ENCODE measurements around the gene DLEC1.
A peak's percentile ranks its signal among the peaks of the same experiment; 100 is the strongest.

The DLEC1 gene, protein sequence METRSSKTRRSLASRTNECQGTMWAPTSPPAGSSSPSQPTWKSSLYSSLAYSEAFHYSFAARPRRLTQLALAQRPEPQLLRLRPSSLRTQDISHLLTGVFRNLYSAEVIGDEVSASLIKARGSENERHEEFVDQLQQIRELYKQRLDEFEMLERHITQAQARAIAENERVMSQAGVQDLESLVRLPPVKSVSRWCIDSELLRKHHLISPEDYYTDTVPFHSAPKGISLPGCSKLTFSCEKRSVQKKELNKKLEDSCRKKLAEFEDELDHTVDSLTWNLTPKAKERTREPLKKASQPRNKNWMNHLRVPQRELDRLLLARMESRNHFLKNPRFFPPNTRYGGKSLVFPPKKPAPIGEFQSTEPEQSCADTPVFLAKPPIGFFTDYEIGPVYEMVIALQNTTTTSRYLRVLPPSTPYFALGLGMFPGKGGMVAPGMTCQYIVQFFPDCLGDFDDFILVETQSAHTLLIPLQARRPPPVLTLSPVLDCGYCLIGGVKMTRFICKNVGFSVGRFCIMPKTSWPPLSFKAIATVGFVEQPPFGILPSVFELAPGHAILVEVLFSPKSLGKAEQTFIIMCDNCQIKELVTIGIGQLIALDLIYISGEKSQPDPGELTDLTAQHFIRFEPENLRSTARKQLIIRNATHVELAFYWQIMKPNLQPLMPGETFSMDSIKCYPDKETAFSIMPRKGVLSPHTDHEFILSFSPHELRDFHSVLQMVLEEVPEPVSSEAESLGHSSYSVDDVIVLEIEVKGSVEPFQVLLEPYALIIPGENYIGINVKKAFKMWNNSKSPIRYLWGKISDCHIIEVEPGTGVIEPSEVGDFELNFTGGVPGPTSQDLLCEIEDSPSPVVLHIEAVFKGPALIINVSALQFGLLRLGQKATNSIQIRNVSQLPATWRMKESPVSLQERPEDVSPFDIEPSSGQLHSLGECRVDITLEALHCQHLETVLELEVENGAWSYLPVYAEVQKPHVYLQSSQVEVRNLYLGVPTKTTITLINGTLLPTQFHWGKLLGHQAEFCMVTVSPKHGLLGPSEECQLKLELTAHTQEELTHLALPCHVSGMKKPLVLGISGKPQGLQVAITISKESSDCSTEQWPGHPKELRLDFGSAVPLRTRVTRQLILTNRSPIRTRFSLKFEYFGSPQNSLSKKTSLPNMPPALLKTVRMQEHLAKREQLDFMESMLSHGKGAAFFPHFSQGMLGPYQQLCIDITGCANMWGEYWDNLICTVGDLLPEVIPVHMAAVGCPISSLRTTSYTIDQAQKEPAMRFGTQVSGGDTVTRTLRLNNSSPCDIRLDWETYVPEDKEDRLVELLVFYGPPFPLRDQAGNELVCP (N-terminal part only)

DNA sequence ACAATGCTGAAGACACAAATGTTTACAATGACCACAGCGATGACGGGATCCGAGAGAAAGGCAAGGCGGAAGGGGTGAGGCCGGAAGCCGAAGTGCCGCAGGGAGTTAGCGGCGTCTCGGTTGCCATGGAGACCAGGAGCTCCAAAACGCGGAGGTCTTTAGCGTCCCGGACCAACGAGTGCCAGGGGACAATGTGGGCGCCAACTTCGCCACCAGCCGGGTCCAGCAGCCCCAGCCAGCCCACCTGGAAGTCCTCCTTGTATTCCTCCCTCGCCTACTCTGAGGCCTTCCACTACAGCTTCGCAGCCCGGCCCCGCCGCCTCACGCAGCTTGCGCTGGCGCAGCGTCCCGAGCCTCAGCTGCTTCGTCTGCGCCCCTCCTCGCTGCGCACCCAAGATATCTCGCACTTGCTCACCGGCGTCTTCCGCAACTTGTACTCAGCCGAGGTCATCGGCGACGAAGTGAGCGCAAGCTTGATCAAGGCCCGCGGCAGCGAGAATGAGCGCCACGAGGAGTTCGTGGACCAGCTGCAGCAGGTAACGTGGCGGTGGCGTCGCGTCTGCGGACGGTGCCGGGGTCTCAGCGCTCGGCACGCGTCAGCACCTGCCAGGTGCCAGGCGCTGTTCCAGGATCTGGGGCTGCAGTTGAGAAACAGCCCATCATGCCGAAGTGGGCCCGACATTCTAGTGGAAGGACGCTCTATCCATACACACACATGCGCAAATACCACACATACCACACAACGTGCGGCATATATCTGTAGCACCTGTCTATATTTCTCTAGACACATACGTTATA, at the start of gene DLEC1:
Gene DLEC1, plus strand, starts transcription at position 108 of the 798 bp plus-strand sequence. Its CDS starts 18 bp downstream, at position 126.
- peak; percentile 52 for DNase-seq (ENCODE audit: low spot score)

DNA sequence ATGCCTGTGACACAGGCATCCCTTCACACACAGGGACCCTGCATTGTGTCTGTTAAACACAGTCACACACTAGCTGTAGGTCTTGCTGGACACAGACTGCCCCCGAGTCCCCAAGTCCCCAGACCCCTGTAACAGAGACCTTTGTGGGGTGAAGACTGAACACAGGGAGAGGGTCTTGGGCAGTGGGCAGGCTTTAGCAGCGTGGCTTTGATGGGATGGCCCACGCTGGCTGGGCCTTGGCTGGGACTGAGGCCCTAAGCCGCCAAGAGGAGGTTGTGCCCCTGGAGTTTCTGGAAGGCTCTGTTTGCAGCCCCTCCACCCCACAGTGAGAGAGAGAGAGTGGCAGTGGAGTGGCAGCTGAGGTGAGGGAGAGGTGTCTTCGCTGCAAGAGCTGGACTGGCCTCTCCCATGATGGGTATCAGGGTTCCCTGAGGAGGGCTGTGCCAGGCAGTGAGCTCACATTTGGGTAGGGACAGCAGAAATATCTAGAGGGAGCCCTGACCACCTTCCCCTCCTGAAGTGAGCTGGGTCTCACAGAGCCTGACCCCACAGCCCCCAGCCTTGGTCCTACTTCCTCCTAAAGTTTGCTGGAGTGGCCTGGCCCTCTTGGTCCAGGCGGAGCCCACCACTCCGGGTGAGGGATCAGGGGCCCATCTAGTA, 49.1 kb upstream of the DLEC1 start:
- DNase-seq (ENCODE audit: low spot score), result no peak

DNA sequence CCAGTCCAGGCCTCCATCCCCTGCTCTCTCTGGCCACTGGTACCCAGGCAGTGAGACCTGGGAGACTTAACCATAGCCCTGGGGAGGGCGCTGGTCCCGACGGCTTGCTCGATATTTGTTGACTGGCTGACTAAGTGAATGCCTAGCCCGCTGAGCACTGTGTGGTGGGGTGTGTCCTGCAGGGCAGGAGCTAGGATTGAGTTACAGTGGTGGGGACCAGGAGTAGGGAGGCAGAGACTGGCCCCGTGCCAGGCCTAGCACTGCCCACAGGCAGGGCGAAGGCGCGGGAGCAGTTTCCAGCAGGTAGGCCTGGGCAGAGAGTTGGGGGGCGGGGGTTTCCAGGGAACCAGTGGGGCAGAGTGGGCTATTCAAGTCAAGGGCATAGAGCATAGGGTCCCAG, 48.5 kb upstream of the DLEC1 start, which contains the start of gene VILL:
Gene VILL, plus strand, starts transcription at position 260 of the 400 bp plus-strand sequence. CDS start 2,887 bp downstream, outside the sequence.
- no peak for DNase-seq (ENCODE audit: low spot score)

DNA sequence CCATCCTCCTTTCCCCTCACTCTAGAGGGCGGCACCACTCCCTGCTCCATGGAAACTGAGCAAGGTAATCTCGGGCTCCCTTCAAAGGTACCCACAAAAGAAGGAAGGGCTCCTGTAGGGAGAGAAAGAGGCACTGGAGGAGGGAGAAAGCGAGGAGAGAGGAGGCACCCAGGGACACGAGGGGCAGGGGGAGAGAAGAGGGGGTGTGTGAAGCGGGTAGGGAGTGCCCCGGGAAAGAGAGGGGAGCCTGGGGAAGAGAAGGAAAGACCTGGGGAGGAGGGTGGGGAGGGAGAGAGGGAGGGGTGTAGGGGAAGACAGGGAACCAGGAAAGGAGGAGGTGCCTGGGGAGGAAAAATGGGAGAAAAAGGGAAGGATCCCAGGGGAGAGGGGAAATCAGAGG, 47.9 kb upstream of the DLEC1 start:
- DNase-seq (ENCODE audit: low spot score), result no peak

DNA sequence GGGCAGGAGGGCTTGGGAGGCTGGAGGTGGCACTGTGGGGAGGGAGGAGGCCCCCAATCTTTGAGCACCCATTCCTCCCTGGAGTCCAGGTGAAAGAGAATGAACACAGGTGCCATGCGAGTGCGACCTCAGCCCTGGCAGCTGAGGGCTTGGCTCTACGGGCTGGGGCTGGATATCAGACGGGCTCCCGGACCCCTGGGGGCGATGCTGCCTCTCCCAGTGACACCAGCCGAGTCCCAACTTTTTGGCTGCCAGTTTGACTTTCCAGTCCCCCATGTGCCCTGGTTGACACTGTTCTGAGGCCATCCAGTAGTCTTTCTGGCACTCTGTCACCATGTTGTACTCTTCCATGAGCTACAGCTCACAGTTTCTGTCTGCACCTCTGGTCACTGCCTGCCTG, 47.2 kb upstream of the DLEC1 start:
- no peak for DNase-seq (ENCODE audit: low spot score)

DNA sequence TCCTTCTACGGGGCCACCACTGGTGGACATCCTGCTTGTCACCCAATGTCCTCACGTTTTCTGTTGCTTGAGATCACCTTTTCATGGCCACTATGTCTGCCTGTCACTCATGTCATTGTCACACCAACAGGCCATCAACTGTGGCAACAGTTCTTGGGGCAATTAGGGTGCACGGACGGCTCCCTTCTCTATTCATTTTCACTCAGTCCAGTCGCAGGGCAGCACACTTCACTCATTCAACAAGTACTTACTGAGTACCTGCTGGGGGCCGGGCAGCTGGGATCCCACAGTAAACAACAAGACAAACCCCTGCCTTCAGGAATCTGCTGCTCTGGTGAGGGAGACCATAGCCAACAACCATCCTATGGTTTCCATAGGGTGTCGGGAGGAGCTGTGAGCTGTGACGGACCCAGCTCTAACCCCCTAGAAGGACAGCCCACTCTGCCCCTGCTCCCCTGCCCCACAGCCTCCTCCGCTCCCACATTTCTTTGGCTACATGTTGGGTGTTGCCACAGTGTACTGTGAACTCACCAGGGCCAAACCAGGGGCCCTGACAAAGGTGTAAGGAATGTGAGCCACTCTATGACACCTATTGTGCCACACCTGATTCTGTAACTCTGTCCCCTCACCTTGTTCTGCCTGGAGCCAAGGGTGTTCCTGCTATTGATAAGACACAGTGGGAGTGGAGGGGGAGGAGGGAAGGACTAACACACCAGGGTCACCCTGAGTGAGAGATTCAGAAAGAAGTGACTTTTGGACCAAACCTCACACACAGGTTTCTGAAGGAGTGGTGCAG, 46.5 kb upstream of the DLEC1 start:
- no peak for DNase-seq (ENCODE audit: low spot score)

DNA sequence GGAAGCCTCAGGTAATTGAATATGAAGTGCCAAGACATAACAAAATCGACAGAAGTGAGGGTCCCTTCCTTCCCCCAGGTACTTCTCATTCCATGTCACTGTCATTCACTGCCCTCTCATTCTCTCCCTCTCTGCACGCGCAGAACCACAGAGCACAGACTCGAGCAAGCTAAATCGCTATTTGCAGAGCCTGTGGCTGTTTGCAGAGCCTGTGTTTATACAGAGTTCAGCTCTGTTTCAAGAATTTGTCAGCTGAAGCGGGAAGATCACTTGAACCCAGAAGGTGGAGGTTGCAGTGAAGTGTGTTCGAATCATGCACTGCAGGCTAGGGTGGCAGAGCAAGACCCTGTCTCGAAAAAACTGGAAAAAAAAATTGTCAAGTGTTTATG, 45.9 kb upstream of the DLEC1 start:
- no peak for DNase-seq (ENCODE audit: low spot score)

DNA sequence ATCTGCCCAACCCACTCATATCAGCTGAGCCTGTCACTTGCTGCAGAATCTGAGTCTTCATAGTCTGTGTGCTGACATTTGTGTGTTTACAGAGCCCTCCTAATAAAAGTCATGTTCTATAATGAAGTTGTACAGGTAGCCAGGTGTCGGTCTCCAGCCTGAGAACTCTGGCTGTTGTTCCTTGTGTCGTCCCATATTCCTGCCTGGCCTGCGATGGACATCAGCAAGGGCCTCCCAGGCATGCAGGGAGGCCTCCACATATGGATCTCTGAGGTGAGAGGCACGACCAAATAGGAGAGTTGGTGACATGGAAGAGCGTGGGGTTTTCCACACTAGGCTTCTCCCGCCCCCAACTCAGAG, 45.6 kb upstream of the DLEC1 start:
- no peak for DNase-seq (ENCODE audit: low spot score)

DNA sequence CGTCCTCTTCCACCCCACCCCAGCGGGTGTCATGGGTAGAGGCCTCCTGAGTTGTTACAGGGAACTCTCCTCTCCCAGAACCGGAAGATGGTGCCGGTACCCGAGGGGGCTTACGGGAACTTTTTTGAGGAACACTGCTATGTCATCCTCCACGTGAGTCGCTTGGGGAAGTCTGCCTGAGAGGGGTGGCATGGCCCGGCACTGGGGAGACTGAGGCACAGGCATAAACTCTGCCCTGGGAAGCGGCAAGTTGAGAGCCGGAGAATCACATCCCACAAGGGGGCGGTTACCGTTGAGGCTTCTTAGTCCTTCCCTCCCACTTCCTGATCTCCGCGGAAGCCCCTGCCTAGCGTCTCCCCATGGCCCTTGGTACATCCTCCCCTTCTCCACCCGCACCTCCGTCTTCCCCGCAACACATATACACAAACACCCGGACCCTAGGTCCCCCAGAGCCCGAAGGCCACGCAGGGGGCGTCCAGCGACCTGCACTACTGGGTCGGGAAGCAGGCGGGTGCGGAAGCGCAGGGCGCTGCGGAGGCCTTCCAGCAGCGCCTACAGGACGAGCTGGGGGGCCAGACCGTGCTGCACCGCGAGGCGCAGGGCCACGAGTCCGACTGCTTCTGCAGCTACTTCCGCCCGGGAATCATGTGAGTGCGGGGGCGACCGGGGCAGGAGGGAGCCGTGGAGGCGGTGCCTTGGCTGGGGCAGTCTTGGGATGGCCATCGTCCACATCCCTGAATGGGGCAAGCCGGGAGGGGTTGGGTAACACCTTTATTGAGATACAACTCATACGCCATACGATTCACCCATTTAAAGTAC, 45.0 kb upstream of the DLEC1 start:
- peak; percentile 81 for DNase-seq (ENCODE audit: low spot score)

DNA sequence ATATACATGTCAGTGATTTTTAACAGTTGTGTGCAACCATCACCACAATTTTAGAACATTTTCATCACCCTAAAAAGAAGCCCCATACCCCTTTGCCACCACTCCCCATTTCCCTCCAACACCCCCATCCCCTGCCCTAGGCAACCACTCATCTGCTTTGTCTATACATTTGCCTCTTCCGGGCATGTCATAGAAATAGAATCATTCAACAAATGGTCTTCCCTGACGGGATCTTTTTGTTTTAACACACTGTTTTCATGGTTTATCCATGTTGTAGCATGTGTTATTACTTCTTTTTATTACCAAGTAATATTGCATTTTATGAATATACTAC, 44.4 kb upstream of the DLEC1 start:
- DNase-seq (ENCODE audit: low spot score), result no peak

DNA sequence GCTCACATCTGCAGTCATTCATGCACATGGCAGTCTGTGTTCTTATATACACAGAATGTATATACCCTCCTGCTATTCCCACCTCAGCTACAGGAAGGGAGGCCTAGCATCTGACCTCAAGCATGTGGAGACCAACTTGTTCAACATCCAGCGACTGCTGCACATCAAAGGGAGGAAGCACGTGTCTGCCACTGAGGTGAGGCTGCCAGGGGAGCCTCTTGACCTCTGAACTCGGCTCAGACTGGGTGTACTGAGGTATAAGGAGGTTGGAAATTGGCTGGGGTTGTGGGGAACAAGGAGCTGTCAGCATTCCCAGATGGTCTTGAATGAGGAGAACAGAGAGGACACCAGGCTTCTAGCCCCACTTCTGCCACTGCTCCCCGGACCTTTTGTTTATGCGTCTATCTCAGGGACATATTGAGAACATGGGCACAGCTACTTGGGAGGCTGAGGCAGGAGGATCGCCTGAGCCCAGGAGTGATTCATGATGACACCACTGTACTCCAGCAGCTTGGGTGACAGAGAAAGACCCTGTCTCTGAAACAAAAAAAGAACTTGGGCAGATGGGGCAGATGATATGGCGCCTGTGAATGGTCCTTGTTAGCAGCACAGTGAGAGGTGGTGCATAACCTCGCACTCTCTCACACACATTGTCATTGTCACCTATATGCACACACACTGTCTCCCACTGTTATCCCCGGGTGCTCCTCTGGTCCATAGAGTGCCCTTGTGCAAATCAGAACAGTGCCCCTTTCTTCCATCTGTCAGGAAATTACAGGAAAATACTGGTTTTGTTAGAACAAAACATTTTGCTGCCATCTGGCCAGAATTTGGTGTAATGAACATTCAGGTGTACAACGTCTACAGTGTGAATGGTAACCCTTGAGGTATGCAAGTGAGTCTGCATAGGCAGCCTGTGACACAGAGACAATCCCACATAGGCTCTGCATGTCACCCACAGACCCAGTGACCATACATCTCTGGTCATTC, 43.1 kb upstream of the DLEC1 start:
- DNase-seq (ENCODE audit: low spot score), result no peak

DNA sequence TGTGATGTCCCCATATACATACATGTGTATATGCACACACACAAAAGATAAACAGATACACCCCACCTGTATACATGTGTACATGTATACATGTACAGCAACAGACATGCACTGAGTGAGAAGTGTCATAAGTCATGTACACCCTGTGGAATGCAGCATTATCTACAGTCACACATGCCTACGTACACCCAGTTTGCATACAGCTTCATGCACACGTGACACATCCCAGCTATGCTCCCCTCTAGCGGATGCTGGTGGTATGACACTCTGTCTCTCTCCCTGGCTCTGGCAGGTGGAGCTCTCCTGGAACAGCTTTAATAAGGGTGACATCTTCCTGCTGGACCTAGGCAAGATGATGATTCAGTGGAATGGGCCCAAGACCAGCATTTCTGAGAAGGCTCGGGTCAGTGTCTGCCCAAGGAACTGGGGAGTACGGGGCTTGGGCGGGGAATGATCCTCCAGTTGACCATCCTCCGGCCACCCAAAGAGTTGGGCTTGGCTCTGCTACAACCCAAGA, 42.2 kb upstream of the DLEC1 start:
- peak; percentile 78 for DNase-seq (ENCODE audit: low spot score)

DNA sequence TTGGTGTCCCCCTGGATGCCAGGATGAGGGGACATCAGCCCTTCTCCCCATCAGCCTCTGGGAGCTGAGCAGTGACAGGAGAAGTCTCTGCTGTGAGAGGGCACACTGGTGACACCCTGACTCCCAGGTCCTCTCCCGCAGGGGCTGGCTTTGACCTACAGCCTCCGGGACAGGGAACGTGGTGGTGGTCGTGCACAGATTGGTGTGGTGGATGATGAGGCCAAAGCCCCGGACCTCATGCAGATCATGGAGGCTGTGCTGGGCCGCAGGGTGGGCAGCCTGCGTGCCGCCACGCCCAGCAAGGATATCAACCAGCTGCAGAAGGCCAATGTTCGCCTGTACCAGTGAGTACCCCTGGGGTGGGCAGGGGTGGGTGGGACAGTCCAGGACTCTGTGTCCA, 41.7 kb upstream of the DLEC1 start:
- no peak for DNase-seq (ENCODE audit: low spot score)

DNA sequence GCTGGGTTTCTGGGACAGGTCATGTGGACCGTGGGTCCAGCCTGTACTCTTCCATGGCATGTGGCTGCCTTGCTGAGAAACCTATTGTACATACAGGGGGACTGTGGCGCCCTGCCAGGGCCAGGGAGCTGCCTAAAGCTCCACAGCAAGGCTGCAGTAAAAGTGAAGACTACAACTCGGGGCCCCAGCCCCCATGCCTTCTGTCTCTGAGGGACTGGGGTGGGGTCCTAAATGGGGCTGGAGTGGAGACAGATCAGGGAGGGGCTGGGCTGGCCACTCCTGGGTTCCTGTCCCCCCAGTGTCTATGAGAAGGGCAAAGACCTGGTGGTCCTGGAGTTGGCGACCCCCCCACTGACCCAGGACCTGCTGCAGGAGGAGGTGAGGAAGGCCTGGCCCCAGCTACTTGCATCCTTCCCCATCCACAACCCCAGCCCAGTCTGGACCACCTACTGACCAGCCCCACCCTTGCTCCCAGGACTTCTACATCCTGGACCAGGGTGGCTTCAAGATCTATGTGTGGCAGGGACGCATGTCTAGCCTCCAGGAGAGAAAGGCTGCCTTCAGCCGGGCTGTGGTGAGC, 41.1 kb upstream of the DLEC1 start:
- no peak for DNase-seq (ENCODE audit: low spot score)

DNA sequence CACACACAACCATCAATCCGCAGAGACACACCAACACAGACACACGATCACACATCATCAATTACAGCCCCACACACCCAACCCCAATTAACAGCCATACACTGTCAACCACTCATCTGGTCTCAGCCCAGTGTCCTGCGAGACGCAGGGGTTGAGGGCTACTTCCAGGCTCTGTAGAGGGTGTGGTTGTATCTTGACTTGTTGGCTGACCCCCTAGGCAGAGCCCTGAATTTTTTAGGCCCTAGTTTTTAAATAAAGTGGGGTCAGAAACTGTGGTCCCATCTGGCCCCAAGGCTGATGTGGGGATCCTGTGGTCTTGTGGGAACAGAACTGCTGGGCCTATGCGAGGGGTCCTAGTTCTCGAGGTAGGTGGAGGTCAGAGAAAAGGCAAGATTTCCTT, 39.2 kb upstream of the DLEC1 start:
- no peak for DNase-seq (ENCODE audit: low spot score)

DNA sequence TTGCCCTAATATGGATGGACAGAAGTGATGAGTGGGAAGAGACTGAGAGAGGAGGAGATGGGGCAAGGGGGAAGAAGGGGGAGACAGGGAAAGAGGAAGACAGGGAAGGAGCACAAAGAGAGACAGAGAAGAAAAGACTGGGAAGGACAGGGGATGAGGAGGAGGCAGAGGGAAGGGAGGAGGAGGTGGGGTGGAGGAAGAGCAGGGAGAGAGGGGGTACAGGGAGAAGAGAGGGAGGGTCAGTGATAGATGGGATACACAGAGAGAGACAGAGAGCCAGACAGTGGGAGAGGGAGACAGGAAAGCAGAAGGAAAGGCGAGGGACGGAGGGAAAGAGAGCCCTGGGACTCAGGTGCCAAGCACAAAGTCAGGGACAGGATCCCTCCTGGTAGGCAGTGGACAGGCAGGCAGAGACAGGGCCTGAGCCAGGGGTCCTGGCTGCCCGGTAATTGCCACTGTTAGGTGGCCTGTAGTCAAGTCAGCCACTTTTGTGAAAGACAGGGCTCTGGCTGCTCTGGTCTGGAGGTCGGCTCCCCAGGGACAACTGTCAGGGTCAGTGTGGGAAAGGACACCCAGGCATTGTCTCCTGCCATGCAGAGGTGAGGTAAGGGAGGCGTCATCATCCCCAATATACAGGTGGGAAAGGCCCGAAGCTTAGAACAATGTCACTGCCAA, 38.6 kb upstream of the DLEC1 start:
- no peak for DNase-seq (ENCODE audit: low spot score)

DNA sequence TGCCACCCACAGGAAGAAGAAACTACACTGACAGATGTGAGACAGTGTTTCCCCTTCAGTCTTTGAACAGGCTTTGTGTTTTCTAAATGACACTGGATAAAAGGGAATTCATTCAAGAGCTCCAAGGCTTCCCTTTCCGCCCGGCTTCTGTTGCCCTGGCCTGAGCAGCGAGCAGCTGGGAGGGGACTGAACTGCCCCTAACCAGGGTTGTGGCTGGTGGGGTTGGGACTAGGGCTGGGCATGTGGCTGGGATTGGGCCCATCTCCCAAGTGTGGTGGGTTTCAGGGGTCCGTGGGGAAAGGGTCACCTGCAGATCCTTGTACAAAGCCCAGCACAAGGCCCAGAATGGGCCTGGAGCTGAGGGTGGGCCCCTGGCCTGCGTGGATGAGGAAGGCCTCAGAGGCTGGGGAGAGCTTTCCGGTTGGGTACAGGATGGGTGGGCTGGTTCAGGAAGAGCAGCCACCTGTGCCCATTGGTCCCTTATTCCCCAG, 38.0 kb upstream of the DLEC1 start:
- DNase-seq (ENCODE audit: low spot score), result no peak

Data from AG08395 (cell line).